Neural cell (in vitro differentiated cells): ENCODE data around the gene AFF1. TPM values are rescaled to one million over a fixed set of nuclear protein-coding genes. Genes with fewer than 3 reads are reported as not detected.
"Not testable (repeated sequence)": the region's sequence is repeated elsewhere in the genome, so short reads cannot be mapped to it uniquely, and the experiment has no call there.

Source experiments
- H2AFZ ChIP-seq: fragments of 200-600, 300-800 bp; sonication (generic), shearing (Covaris generic); 2 replicates; pipeline ENCODE4 v1.6.0; 2014; ENCODE audit warnings: low read depth, mild to moderate bottlenecking, antibody characterized with exemption, low read length, moderate library complexity
- H3F3A ChIP-seq: fragments of 200-600 bp; shearing (Covaris generic); 2 replicates; pipeline ENCODE4 v1.6.1; 2016; ENCODE audit warnings: mild to moderate bottlenecking, moderate library complexity, mixed read lengths, antibody characterized with exemption, low read length; ENCODE audit not compliant: insufficient read depth, poor library complexity, severe bottlenecking
- H3K27ac ChIP-seq: fragments of 200-600, 300-800 bp; sonication (generic), shearing (Covaris generic); 2 replicates; pipeline ENCODE4 v1.5.1; 2014; ENCODE audit warnings: mild to moderate bottlenecking, low read length, moderate library complexity
- H3K27me3 ChIP-seq: fragments of 300-800, 200-600 bp; sonication (generic), shearing (Covaris generic); 2 replicates; pipeline ENCODE4 v1.6.0; 2014; ENCODE audit warnings: mild to moderate bottlenecking, low read depth, low read length, moderate library complexity; ENCODE audit not compliant: insufficient read depth
- H3K36me3 ChIP-seq: fragments of 300-800, 200-600 bp; sonication (generic), shearing (Covaris generic); 2 replicates; pipeline ENCODE4 v1.5.1; 2014; ENCODE audit warnings: mild to moderate bottlenecking, antibody characterized with exemption, low read length, moderate library complexity; ENCODE audit not compliant: insufficient read depth
- H3K4me2 ChIP-seq: fragments of 300-800, 200-600 bp; sonication (generic), shearing (Covaris generic); 2 replicates; pipeline ENCODE4 v1.6.0; 2014; ENCODE audit warnings: mild to moderate bottlenecking, low read length
- H3K4me3 ChIP-seq: fragments of 300-800, 200-600 bp; sonication (generic), shearing (Covaris generic); 2 replicates; pipeline ENCODE4 v1.5.1; 2014; ENCODE audit warnings: mild to moderate bottlenecking, low read length, moderate library complexity
- H3K79me2 ChIP-seq: fragments of 200-600 bp; shearing (Covaris generic); replicated peaks from 2 replicates; pipeline ENCODE4 v1.6.0; 2014; ENCODE audit warnings: mild to moderate bottlenecking, low read length, moderate library complexity; ENCODE audit not compliant: insufficient read depth
- H3K9ac ChIP-seq: fragments of 300-800, 200-600 bp; sonication (generic), shearing (Covaris generic); 2 replicates; pipeline ENCODE4 v1.6.1; 2016; ENCODE audit warnings: mild to moderate bottlenecking, low read length, mixed read lengths
- H3K9me2 ChIP-seq: fragments of 200-600 bp; shearing (Covaris generic); 2 replicates; pipeline ENCODE4 v1.6.1; 2016; ENCODE audit warnings: mild to moderate bottlenecking, low read length, mixed read lengths; ENCODE audit not compliant: insufficient read depth
- H3K9me3 ChIP-seq: fragments of 200-600, 300-800 bp; sonication (generic), shearing (Covaris generic); 2 replicates; pipeline ENCODE4 v1.6.1; 2016; ENCODE audit warnings: mild to moderate bottlenecking, mixed run types, low read length, moderate library complexity, mixed read lengths
- H4K20me1 ChIP-seq: fragments of 200-600 bp; shearing (Covaris generic); 2 replicates; pipeline ENCODE4 v1.6.1; 2016; ENCODE audit warnings: mild to moderate bottlenecking, mixed run types; ENCODE audit not compliant: insufficient read depth
- CTCF ChIP-seq: fragments of 450-650 bp; IDR thresholded peaks from 2 replicates; pipeline ENCODE4 v1.5.1; 2014; ENCODE audit warnings: antibody characterized with exemption, mild to moderate bottlenecking, moderate library complexity; ENCODE audit not compliant: poor library complexity, severe bottlenecking
- EP300 ChIP-seq: fragments of 450-650 bp; conservative IDR thresholded peaks from 2 replicates; pipeline ENCODE4 v1.6.1; 2014; ENCODE audit warnings: antibody characterized with exemption, mild to moderate bottlenecking, moderate library complexity; ENCODE audit not compliant: poor library complexity, severe bottlenecking
- EZH2 ChIP-seq: fragments of 200-600, 300-800 bp; shearing (Covaris generic), sonication (generic); IDR thresholded peaks from 2 replicates; pipeline ENCODE4 v1.6.1; 2014; ENCODE audit warnings: antibody characterized with exemption, low read length, borderline replicate concordance, mild to moderate bottlenecking; ENCODE audit not compliant: insufficient read depth, poor library complexity, severe bottlenecking
- MXI1 ChIP-seq: fragments of 450-650 bp; conservative IDR thresholded peaks from 2 replicates; pipeline ENCODE4 v1.6.1; 2014; ENCODE audit warnings: antibody characterized with exemption, mild to moderate bottlenecking; ENCODE audit not compliant: poor library complexity, severe bottlenecking
- POLR2AphosphoS5 ChIP-seq: IDR thresholded peaks from 2 replicates; pipeline ENCODE4 v1.6.1; 2012
- RAD21 ChIP-seq: fragments of 450-650 bp; conservative IDR thresholded peaks from 2 replicates; pipeline ENCODE4 v1.6.1; 2014; ENCODE audit warnings: antibody characterized with exemption, mild to moderate bottlenecking, moderate library complexity
- SMC3 ChIP-seq: fragments of 450-650 bp; conservative IDR thresholded peaks from 2 replicates; pipeline ENCODE4 v1.6.1; 2014; ENCODE audit warnings: antibody characterized with exemption, mild to moderate bottlenecking, moderate library complexity; ENCODE audit not compliant: poor library complexity
- TAF1 ChIP-seq: IDR thresholded peaks from 2 replicates; pipeline ENCODE4 v1.6.1; 2012; ENCODE audit warnings: low read depth
- polyA plus RNA-seq: library from polyadenylated mRNA; depleted of rRNA; stranded (reverse); fragments of >200 nt; gene quantifications from 2 replicates; pipeline ENCODE4 v1.2.3, GENCODE V29; 2014
- TF ChIP-seq, protein P1 (sequence below): IDR thresholded peaks from 2 replicates; pipeline ENCODE4 v1.6.1; 2012; ENCODE audit warnings: borderline replicate concordance

Gene AFF1
- polyA plus RNA-seq, 1 donor from 2014 or later: 0.63 TPM

- Histone ChIP-seq H2AFZ (no peak overlapping the region), H3K27me3 (no peaks in the 10 kb centered on the region), H3K4me2 (no peak overlapping the region), H3K9me3 (no peaks in the 10 kb centered on the region), H3K9me2 (no peaks in the 10 kb centered on the region), H3K27ac (no peak overlapping the region), H4K20me1 (no peaks in the 10 kb centered on the region), H3K36me3 (no peaks in the 10 kb centered on the region), H3K79me2 (peaks cover 68% of the 10 kb centered on the region), H3K9ac (no peak overlapping the region), H3F3A (no peaks in the 10 kb centered on the region), H3K4me3 (no peak overlapping the region)
- TF ChIP-seq, protein P1, sequence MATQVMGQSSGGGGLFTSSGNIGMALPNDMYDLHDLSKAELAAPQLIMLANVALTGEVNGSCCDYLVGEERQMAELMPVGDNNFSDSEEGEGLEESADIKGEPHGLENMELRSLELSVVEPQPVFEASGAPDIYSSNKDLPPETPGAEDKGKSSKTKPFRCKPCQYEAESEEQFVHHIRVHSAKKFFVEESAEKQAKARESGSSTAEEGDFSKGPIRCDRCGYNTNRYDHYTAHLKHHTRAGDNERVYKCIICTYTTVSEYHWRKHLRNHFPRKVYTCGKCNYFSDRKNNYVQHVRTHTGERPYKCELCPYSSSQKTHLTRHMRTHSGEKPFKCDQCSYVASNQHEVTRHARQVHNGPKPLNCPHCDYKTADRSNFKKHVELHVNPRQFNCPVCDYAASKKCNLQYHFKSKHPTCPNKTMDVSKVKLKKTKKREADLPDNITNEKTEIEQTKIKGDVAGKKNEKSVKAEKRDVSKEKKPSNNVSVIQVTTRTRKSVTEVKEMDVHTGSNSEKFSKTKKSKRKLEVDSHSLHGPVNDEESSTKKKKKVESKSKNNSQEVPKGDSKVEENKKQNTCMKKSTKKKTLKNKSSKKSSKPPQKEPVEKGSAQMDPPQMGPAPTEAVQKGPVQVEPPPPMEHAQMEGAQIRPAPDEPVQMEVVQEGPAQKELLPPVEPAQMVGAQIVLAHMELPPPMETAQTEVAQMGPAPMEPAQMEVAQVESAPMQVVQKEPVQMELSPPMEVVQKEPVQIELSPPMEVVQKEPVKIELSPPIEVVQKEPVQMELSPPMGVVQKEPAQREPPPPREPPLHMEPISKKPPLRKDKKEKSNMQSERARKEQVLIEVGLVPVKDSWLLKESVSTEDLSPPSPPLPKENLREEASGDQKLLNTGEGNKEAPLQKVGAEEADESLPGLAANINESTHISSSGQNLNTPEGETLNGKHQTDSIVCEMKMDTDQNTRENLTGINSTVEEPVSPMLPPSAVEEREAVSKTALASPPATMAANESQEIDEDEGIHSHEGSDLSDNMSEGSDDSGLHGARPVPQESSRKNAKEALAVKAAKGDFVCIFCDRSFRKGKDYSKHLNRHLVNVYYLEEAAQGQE: no peak
- TF ChIP-seq CTCF: no peak
- TF ChIP-seq MXI1: no peak
- no peak for TF ChIP-seq EP300
- no peak for TF ChIP-seq TAF1
- no peak for TF ChIP-seq SMC3
Observed at GRCh38 chr4:87012265-87012953, 77.6 kb downstream of the AFF1 start.

- not testable (repeated sequence) for H3K27me3 ChIP-seq, H3K9ac ChIP-seq, H2AFZ ChIP-seq, H3K9me3 ChIP-seq, H4K20me1 ChIP-seq, H3K4me3 ChIP-seq, H3K4me2 ChIP-seq, H3K36me3 ChIP-seq, H3K9me2 ChIP-seq, H3K27ac ChIP-seq, H3F3A ChIP-seq
- H3K79me2 ChIP-seq: peaks cover 68% of the 10 kb centered on the region
Observed at GRCh38 chr4:87012954-87013308, 78.1 kb downstream of the AFF1 start.

- Histone ChIP-seq H3F3A (no peaks in the 10 kb centered on the region), H3K9me3 (no peaks in the 10 kb centered on the region), H3K4me2 (no peak overlapping the region), H3K27me3 (no peaks in the 10 kb centered on the region), H3K27ac (no peak overlapping the region), H3K9me2 (no peaks in the 10 kb centered on the region), H3K4me3 (no peak overlapping the region), H3K36me3 (no peaks in the 10 kb centered on the region), H2AFZ (no peak overlapping the region), H3K9ac (no peak overlapping the region), H3K79me2 (peaks cover 54% of the 10 kb centered on the region), H4K20me1 (no peaks in the 10 kb centered on the region)
- no peak for TF ChIP-seq SMC3
- no peak for TF ChIP-seq POLR2AphosphoS5
- TF ChIP-seq TAF1: no peak
- no peak for TF ChIP-seq RAD21
- TF ChIP-seq MXI1: no peak
- TF ChIP-seq, protein P1: no peak
- no peak for TF ChIP-seq EP300
- no peak for TF ChIP-seq EZH2
- TF ChIP-seq CTCF: no peak
Observed at GRCh38 chr4:87014284-87014782, 79.5 kb downstream of the AFF1 start.
